HEK293T (cell line): ENCODE data around the gene DOCK2.

ENCODE experiments used
- CTCF ChIA-PET: fragments of 350-600 bp; formaldehyde crosslinking; extraction: SDS; loops from one replicate; lab custom pipeline; 2021; ENCODE audit warnings: antibody characterized with exemption, inconsistent platforms; lab: Yijun Ruan, JAX
- POLR2A ChIA-PET: fragments of 350-600 bp; formaldehyde crosslinking; extraction: SDS; loops from one replicate; lab custom pipeline; 2020; ENCODE audit warnings: antibody characterized with exemption, inconsistent platforms; lab: Yijun Ruan, JAX
- DNase-seq: peaks from one replicate; pipeline ENCODE4 v3.0.0; 2012; ENCODE audit warnings: mixed read lengths; ENCODE audit errors: extremely low spot score
- ARNT ChIP-seq: fragments of 450-650 bp; IDR thresholded peaks from 2 replicates; pipeline ENCODE4 v1.6.1; 2017; ENCODE audit warnings: mild to moderate bottlenecking
- BHLHE40 ChIP-seq: fragments of 450-650 bp; IDR thresholded peaks from 2 replicates; pipeline ENCODE4 v1.6.1; 2016; ENCODE audit warnings: mild to moderate bottlenecking, moderate library complexity, borderline replicate concordance
- CTBP1 ChIP-seq: fragments of 450-650 bp; IDR thresholded peaks from 2 replicates; pipeline ENCODE4 v1.6.1; 2016; ENCODE audit warnings: borderline replicate concordance
- ELF4 ChIP-seq: fragments of 450-650 bp; IDR thresholded peaks from 2 replicates; pipeline ENCODE4 v1.6.1; 2017; ENCODE audit warnings: antibody characterized with exemption
- FOXA1 ChIP-seq: fragments of 450-650 bp; IDR thresholded peaks from 2 replicates; pipeline ENCODE4 v1.6.1; 2016; ENCODE audit warnings: mild to moderate bottlenecking
- FOXK2 ChIP-seq: fragments of 450-650 bp; IDR thresholded peaks from 2 replicates; pipeline ENCODE4 v1.6.1; 2016; ENCODE audit warnings: mild to moderate bottlenecking
- FOXM1 ChIP-seq: fragments of 450-650 bp; IDR thresholded peaks from 2 replicates; pipeline ENCODE4 v1.6.1; 2017; ENCODE audit warnings: mild to moderate bottlenecking, borderline replicate concordance
- HDGF ChIP-seq: fragments of 450-650 bp; IDR thresholded peaks from 2 replicates; pipeline ENCODE4 v1.6.1; 2017; ENCODE audit warnings: antibody characterized with exemption, borderline replicate concordance
- L3MBTL2 ChIP-seq: fragments of 450-650 bp; conservative IDR thresholded peaks from 2 replicates; pipeline ENCODE4 v1.6.1; 2016; ENCODE audit warnings: mild to moderate bottlenecking
- LEF1 ChIP-seq: fragments of 450-650 bp; IDR thresholded peaks from 2 replicates; pipeline ENCODE4 v1.6.1; 2017; ENCODE audit warnings: mild to moderate bottlenecking, borderline replicate concordance
- NFRKB ChIP-seq: fragments of 450-650 bp; IDR thresholded peaks from 2 replicates; pipeline ENCODE4 v1.6.1; 2016; ENCODE audit warnings: mild to moderate bottlenecking, moderate library complexity
- SP1 ChIP-seq: fragments of 450-650 bp; IDR thresholded peaks from 2 replicates; pipeline ENCODE4 v1.6.1; 2017
- SUZ12 ChIP-seq: fragments of 450-650 bp; IDR thresholded peaks from 2 replicates; pipeline ENCODE4 v1.6.1; 2016; ENCODE audit warnings: mild to moderate bottlenecking
- TARDBP ChIP-seq: fragments of 450-650 bp; IDR thresholded peaks from 2 replicates; pipeline ENCODE4 v1.6.1; 2016
- ZNF384 ChIP-seq: fragments of 450-650 bp; IDR thresholded peaks from 2 replicates; pipeline ENCODE4 v1.6.1; 2016
- TF ChIP-seq, protein P1 (sequence below): fragments of 450-650 bp; IDR thresholded peaks from 2 replicates; pipeline ENCODE4 v1.6.1; 2016

DOCK2 gene

DNA sequence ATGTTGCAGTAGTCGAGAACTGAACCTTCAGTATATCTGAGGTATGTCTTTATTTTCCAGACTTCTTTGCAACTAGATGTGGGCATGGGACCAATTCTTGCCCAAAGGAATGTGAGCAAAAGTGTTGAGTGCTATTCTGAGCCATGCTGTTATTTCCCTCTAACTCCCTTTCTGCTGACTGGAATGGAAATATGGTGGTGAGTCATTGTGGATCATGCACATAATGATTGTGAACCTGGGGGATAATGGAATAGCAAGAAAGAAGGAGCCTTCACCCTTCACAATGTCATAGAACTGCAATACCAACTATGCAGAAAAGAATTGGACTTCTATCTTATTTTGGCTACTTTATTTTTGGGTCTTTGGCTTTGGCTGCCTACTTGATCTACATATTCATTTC lies 10.3 kb upstream of the DOCK2 start:
- DNase-seq = no peak
- POLR2A ChIA-PET = no interaction called here
- CTCF ChIA-PET = no interaction called here
- TF ChIP-seq FOXM1 (no peak), FOXK2 (no peak), HDGF (no peak), BHLHE40 (no peak), TARDBP (no peak), SUZ12 (no peak), ELF4 (no peak), ZNF384 (no peak), LEF1 (no peak), NFRKB (no peak), L3MBTL2 (no peak), SP1 (no peak), CTBP1 (no peak), FOXA1 (no peak), ARNT (no peak)
- TF ChIP-seq, protein P1, sequence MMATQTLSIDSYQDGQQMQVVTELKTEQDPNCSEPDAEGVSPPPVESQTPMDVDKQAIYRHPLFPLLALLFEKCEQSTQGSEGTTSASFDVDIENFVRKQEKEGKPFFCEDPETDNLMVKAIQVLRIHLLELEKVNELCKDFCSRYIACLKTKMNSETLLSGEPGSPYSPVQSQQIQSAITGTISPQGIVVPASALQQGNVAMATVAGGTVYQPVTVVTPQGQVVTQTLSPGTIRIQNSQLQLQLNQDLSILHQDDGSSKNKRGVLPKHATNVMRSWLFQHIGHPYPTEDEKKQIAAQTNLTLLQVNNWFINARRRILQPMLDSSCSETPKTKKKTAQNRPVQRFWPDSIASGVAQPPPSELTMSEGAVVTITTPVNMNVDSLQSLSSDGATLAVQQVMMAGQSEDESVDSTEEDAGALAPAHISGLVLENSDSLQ = no peak

DNA sequence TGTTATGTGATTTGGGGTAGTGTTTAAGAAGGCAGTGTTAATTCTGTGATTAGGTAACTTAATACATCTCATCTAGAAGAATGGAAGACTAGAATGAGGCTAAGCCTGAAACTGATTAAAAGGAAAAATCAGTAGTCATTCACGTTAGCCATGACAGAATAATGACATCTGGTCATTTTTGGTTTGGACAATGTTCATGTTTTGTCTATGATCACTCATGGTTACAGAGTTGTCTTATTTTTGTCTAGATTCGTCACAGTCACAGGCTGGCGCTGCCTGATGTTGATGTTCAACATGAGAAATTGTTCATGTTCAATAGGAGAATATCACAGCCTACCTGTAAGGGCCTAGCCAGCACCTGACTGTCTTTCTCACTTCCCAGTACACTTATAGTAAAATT lies 9.5 kb upstream of the DOCK2 start:
- CTCF ChIA-PET = no interaction called here
- POLR2A ChIA-PET = no interaction called here

DNA sequence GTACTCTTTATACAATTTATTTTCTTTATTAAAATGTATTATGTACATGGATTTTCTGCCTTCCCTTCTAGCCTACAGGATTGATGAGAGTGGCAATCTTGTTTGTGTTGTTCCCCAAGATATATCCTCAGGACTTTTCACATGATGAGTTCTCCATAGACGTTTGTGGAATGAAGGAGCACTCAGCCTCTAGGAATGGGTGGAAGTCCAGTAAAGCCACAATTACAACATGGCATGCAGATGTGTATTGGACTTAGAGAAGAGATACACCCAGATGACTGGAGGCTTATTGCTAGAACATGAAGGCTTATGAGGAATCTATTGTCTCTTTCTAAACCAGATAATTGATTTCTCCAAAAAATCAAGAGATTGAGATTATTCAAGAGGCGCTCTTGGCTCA lies 8.2 kb upstream of the DOCK2 start:
- DNase-seq = no peak
- TF ChIP-seq NFRKB (no peak), HDGF (no peak), FOXK2 (no peak), BHLHE40 (no peak), SUZ12 (no peak), CTBP1 (no peak), LEF1 (no peak), SP1 (no peak), TARDBP (no peak), ARNT (no peak), FOXM1 (no peak), FOXA1 (no peak), ZNF384 (no peak), ELF4 (no peak), L3MBTL2 (no peak)
- TF ChIP-seq, protein P1 = no peak
- ChIA-PET POLR2A (no interaction called here), CTCF (no interaction called here)

More for the DNA sequence above, 9.5 kb upstream of the DOCK2 start:
- TF ChIP-seq NFRKB (no peak), SUZ12 (no peak), LEF1 (no peak), FOXK2 (no peak), ZNF384 (no peak), HDGF (no peak), SP1 (no peak), FOXM1 (no peak), L3MBTL2 (no peak), FOXA1 (no peak), BHLHE40 (no peak), ARNT (no peak), ELF4 (no peak), TARDBP (no peak)
- TF ChIP-seq, protein P1 = no peak
- DNase-seq = no peak

GRCh38 chr5:169629847-169630548 lies 7.1 kb upstream of the DOCK2 start:
- ChIA-PET POLR2A (no interaction called here), CTCF (no interaction called here)

GRCh38 chr5:169631360-169631759 lies 5.7 kb upstream of the DOCK2 start:
- TF ChIP-seq L3MBTL2 (no peak), FOXK2 (no peak), BHLHE40 (no peak), FOXA1 (no peak), TARDBP (no peak), NFRKB (no peak), CTBP1 (no peak), FOXM1 (no peak)
- TF ChIP-seq, protein P1 = no peak
- ChIA-PET CTCF (no interaction called here), POLR2A (no interaction called here)
- DNase-seq = no peak

More at GRCh38 chr5:169629847-169630548, 7.1 kb upstream of the DOCK2 start:
- DNase-seq = no peak
- TF ChIP-seq LEF1 (no peak), L3MBTL2 (no peak), SUZ12 (no peak), CTBP1 (no peak), ELF4 (no peak), FOXK2 (no peak), FOXM1 (no peak), TARDBP (no peak), SP1 (no peak), NFRKB (no peak), BHLHE40 (no peak), FOXA1 (no peak), HDGF (no peak), ARNT (no peak), ZNF384 (no peak)
- TF ChIP-seq, protein P1 = no peak
